ENCODE data around the gene PPP4R2.

GRCh38 chr3:73115806-73116205 lies 119.2 kb downstream of the PPP4R2 start:
- TF ChIP-seq EP300 (IDR thresholded peaks at IDR 0.05; ENCODE audit: low read length), result no peak
- no peak for TF ChIP-seq ID3 (CRISPR knock-in tag; IDR thresholded peaks at IDR 0.05)
- TF ChIP-seq ID3 (tag; IDR thresholded peaks at IDR 0.05), result no peak
- TF ChIP-seq CBX8 (IDR thresholded peaks at IDR 0.05; ENCODE audit: borderline replicate concordance, extremely low read depth, low read depth, low read length, poor library complexity, severe bottlenecking), result no peak
- TF ChIP-seq POLR2A (conservative IDR thresholded peaks at IDR 0.05), result no peak
- TF ChIP-seq EZH2 (IDR thresholded peaks at IDR 0.05; ENCODE audit: borderline replicate concordance, low read depth, low read length), result no peak
- no peak for TF ChIP-seq DPF2 (IDR thresholded peaks at IDR 0.05)
- TF ChIP-seq ESRRB (CRISPR knock-in tag; IDR thresholded peaks at IDR 0.05; ENCODE audit: borderline replicate concordance), result no peak
- TF ChIP-seq CTCF (IDR thresholded peaks at IDR 0.05 in 2 of 3, conservative IDR thresholded peaks at IDR 0.05 in 1 of 3; ENCODE audit: insufficient read depth in 2 of 3, low read depth in 1 of 3, low read length in 3 of 3), result no peak
- no peak for TF ChIP-seq SREBF1 (IDR thresholded peaks at IDR 0.05; ENCODE audit: borderline replicate concordance, low read depth, low read length)
- TF ChIP-seq TOE1 (IDR thresholded peaks at IDR 0.05; ENCODE audit: borderline replicate concordance), result no peak
- TF ChIP-seq TOE1 (CRISPR knock-in tag; IDR thresholded peaks at IDR 0.05; ENCODE audit: borderline replicate concordance, low read depth), result no peak
- TF ChIP-seq BHLHE40 (IDR thresholded peaks at IDR 0.05; ENCODE audit: low read length), result no peak
- no peak for TF ChIP-seq ARID4B (CRISPR knock-in tag; IDR thresholded peaks at IDR 0.05)
- TF ChIP-seq HMG20B (CRISPR knock-in tag; IDR thresholded peaks at IDR 0.05), result no peak
- TF ChIP-seq YY1 (IDR thresholded peaks at IDR 0.05; ENCODE audit: borderline replicate concordance in 1 of 3, control insufficient read depth in 1 of 3, extremely low read depth in 1 of 3, insufficient read depth in 3 of 3, insufficient read length in 1 of 3, insufficient replicate concordance in 2 of 3, low read depth in 1 of 3, low read length in 2 of 3), result no peak
